RKO (cell line): Measurements from ENCODE around the gene NUP210.

Experiments
- DNase-seq: peaks from one replicate; pipeline ENCODE4 v3.0.0-alpha.2; 2016; ENCODE audit warnings: low spot score

NUP210 gene

DNA sequence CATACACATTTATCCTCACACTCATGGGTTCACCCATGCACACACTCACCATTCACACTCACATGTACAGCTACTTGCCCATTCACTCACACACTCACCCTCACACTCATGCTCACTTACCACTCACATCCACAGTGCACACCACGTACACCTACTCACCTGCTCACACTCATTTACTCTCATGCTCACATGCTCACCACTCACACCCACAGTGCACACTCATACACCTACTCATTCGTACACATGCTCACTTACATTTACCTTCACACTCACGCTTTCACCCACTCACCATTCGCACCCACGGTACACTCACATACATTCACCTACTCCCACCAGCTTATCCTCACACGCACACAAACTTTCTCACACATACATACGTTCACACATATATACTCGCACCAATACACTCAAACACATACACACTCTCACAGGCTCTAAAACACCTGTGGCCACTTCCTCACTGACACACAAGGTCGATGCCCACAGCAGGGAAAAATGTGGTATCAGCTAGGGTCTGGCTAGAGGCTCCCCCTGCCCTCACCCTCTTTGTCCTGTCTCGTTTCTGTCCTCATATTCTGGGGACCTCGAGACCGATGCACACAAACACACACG, 46.0 kb downstream of the NUP210 start:
- no peak for DNase-seq

DNA sequence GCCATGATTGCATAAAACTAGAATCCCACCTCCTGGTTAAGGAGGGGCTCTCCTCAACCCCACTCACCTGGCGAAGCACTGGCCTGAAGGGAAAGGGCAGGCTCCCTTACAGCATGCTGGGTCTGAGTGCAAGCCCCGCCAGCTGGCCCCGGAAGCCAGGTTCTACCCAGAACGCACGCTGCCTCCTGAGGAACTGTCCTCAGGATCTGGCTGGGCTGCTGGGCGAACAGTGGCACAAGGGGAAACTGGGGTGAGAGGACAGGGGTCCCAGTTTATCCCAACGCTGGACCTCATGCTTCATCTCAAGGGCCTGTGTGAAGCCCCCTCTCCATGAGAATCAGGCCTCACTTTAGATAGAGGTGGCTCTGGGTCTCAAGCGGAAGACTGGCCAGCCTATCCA, 47.5 kb downstream of the NUP210 start:
- no peak for DNase-seq

DNA sequence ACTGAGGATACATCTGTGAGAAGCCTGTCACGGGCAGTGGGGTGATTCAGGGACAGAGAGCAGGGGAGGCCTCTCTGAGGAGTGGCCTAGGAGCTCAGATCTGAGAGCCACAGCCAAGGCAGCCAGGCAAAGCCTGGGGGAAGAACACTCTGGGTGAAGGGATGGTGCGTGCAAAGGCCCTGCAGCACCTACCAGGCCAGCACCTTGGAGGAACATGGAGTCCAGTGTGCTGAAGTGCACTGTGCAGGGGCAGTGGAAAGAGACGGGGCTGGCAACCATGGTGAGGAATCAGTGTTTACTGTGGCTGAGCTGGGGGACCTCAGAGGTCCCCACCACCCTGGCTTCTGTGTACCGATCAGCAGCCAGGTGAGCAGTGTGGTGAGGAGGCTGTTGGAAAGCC, 48.0 kb downstream of the NUP210 start:
- no peak for DNase-seq

- no peak for DNase-seq
Observed at GRCh38 chr3:13371100-13372075, 48.7 kb downstream of the NUP210 start.

GRCh38 chr3:13370609-13371008, 49.5 kb downstream of the NUP210 start:
- DNase-seq = no peak

DNA sequence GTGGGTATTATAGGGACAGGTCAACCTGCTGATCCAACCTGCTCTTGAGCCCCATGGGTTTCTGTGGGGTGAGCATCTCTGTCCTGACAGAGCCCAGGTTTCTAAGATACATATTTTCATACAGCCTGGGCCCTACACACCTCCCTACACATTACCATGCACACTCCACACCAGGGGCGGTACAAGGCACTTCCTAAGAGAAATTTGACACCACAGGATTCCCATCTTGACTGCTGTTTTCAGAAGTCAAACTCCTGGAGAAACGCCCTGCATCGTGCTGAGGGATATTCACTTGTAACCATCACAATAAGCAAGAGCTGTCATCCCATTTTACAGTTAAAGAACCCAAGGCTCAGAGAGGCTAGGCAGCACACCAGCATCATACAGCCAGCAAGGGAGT, 50.1 kb downstream of the NUP210 start:
- DNase-seq = no peak

GRCh38 chr3:13368834-13369233, 51.3 kb downstream of the NUP210 start:
- no peak for DNase-seq

DNA sequence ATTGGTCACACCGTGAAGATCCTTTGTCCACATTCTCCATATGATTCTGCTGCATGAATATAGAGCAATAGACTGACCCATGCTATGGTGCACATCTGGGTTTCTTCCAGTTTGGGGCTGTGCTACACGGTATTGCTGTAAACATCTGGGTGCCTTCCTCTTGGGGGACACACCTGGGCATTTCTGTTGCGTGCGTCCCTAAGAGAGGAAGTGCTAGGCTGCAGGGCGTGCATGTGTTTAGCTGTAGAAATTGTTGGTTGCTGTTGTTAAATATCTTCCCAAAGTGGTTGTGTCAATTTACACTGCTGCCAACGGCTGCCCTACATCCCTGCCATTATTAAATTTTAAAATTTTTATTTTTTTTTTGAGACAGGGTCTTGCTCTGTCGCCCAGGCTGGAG, 52.4 kb downstream of the NUP210 start:
- no peak for DNase-seq

DNA sequence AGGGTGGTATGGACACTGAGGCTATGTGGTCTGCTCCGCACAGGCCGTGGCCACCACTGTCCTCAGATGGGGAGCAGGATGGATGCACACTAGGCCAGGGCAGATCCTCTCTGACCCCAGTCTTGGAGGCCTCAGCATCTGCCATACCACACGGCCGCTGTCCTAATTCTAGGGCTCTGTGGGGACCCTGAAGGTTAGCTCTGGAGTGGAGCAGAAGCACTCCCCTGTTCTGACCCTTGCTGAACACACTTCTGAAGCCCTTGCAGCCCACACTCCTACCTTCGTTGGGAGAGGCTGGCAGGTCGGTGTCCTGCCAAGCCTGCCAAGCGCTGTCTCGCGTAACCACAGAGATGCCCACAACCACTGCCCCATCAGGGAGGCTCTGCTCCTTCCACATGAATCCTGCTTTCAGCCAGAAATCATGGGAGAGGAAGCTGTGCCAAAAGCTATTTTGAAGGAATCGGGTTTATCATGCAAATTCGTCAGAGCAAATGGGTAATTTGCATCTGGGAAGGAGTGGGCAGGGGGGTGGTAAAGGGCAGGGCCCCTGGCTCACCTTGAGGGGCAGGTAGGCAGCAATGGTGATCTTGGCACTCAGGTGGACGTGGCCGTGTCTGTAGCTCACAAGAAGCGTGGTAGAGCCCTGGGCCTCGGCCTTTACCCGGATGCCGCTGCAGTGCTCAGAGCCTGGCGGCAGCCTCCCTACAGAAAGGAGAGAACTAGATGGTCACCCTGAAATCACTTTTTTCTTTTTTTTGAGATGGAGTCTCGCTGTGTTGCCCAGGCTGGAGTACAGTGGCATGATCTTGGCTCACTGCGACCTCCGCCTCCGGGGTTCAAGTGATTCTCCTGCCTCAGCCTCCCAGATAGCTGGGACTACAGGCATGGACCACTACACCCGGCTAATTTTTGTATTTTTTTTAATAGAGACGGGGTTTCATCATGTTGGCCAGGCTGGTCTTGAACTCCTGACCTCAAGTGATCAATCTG, 54.4 kb downstream of the NUP210 start:
- DNase-seq = no peak

DNA sequence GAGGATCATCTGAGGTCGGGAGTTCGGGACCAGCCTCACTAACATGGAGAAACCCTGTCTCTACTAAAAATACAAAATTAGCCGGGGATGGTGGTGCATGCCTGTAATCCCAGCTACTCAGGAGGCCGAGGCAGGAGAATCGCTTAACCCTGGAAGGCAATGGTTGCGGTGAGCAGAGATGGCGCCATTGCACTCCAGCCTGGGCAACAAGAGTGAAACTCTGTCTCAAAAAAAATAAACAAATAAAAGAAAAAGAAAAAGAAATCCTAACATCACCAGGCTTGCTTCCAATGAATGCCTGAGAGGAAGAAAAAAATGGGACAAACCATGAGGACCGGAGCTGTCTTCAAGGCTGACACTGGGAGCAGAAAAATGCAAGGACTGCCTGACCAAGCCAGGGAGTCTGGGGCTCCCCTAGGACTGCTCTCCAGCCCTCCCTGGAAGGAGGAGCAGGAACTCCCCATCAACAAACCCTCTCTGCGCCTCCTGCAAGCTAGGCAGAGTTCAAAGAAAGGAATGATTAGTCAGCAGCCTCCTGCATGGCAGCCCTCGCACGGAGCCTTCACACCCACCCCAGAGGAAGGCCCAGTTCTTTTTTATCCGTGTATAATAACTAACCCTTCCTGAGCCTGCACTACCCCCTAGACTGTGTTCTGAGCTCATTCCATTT, 55.4 kb downstream of the NUP210 start:
- no peak for DNase-seq

DNA sequence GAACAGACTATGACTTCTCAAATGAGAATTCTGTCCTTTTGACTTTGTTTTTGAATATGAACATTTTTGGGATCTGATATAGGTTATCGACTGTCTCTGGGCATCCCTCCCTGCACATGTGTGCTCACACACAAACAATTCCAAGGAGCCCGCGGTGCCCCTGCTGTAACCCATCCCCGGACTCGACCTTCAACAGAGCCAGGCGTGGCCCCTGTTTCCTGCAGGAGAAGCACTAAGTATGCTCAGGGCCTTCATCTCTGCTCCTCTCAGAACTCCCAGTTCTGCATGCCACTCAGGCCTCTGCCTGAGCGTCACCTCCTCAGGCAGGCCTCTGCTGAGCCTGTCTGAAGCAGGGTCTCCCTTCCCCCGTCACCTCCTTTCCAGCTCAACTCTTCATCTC, 57.6 kb downstream of the NUP210 start:
- no peak for DNase-seq

DNA sequence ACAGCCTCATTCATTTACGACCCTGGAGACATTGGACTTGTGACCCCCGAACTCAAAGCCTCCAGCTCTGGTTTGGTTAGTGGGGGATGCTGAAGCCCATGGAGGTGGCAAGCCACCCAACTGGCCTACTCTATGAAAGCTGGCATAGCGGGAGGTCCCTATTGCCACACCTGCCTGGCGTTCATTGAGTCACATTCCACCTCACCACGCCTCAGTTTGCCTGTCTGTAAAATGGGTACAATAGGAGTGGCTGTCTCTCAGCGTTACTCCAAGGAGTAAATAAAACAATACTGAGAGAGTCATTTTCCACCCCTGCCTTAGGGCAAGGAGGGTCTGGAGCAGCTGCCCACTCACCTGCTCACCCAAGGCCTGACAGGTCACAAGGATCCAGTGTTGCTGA, 60.2 kb downstream of the NUP210 start:
- no peak for DNase-seq

GRCh38 chr3:13358643-13359042, 61.5 kb downstream of the NUP210 start:
- no peak for DNase-seq

- DNase-seq = no peak
Observed at GRCh38 chr3:13358051-13358450, 62.1 kb downstream of the NUP210 start.

GRCh38 chr3:13357074-13357473, 63.0 kb downstream of the NUP210 start:
- no peak for DNase-seq

GRCh38 chr3:13353936-13354542, 66.1 kb downstream of the NUP210 start:
- peak; percentile 20 for DNase-seq

DNA sequence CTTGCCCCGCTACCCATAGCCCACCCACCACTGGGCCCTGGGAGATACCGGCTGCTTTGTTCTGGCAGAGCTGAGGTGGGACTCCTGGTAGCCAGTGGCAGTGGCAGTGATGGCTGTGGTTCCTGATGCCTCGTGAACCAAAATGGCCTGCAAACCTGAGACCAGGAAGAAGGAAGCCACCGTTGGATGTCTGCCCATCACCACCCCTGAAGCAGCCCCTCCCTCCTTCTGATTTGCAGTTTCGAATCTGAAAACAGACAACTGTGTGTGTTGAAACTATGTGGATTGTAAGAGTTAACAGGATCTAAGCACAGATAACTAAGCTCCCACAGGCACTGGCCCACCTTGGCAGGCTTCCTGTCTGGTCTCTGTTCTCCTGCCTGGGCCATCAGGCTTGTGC, 66.6 kb downstream of the NUP210 start:
- no peak for DNase-seq

- peak; percentile 7 for DNase-seq
Observed at GRCh38 chr3:13352621-13353131, 67.4 kb downstream of the NUP210 start.

DNA sequence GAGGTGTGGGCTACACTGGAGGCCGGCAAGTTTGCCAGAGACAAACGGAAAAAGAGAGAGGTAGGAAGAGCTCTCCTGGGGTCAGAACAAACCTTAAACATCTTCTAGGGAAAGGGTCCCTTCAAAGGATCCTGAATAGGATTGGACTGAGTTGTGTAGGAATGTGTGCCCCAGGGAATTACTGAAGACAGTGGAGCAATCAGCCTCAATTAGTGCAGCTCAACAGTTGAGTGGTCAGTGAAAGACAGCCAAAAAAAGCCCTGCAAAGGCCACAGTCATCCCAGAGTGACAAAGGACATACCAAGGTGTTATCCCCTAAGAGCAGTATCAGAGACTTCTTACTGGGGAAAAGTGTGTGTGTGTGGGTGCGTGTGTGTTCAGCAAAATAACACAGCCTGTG, 70.3 kb downstream of the NUP210 start:
- DNase-seq = no peak

DNA sequence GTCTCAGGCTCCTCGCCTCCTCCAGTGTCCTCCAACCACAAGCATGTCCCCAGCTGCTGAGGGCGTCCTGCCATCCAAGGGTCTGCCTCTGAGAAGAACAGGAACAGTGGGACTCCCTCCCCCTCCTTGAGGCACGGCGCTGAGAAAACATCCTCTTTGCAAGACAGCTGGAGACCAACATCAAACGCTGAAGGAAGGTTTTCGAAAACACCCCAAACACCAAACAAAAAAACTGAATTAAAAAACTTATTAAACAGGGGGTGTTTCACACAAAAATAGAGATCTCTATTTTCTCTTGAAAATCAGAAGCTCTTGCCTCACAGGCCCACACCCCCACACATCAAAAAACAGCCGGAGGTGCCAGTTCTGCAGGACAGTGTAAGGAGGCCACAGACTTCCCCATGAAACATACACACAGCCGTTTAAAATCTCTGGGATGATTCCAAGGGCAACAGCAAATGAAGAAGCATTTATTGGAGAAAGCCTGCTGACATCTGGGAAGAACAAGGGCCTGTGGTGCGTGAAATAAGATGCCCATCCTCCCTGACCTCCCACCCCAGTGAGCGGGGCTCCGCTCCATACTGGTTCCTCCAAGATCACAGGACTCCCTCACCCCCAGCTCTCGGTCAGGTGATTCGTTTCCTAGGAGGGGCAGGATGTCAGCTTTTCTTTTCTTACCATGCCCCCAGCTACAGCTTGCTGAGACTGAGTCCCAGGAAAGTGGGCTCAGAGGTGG, 71.3 kb downstream of the NUP210 start:
- DNase-seq = no peak
